B cell (primary cell): ENCODE measurements around the gene AIRE. TPM values are rescaled to one million over a fixed set of nuclear protein-coding genes. Genes with fewer than 3 reads are reported as not detected.

Source experiments
- ATAC-seq: fragments of 200-7000 bp; cut with Tn5 transposase; one replicate; pipeline ENCODE4 v1.10.0; 2021; ENCODE audit warnings: low read depth, mild to moderate bottlenecking, moderate number of reproducible peaks, moderate library complexity
- CTCF ChIA-PET: fragments of 350-600 bp; sonication (Branson Sonifier 250); formaldehyde crosslinking; loops from one replicate; lab custom pipeline; 2021; ENCODE audit warnings: antibody characterized with exemption, inconsistent platforms; lab: Charles Lee
- POLR2A ChIA-PET: fragments of 350-600 bp; sonication (Branson Sonifier 250); formaldehyde crosslinking; loops from one replicate; lab custom pipeline; 2021; ENCODE audit warnings: antibody characterized with exemption; lab: Charles Lee
- DNase-seq: peaks from one replicate; pipeline ENCODE4 v3.0.0; 2013
- H2AFZ ChIP-seq: 2 replicates; pipeline ENCODE4 v1.6.1; 2012; ENCODE audit warnings: mild to moderate bottlenecking, low read depth, low read length; ENCODE audit not compliant: insufficient read depth, poor library complexity, severe bottlenecking
- H3K27ac ChIP-seq, 2 donors: 1 replicate in 1 of 2; 2 replicates in 1 of 2; pipeline ENCODE4 v1.5.1; 2012 to 2013; ENCODE audit warnings: low read length in 2 of 2, mild to moderate bottlenecking in 2 of 2, moderate library complexity in 1 of 2
- H3K27me3 ChIP-seq, 4 experiments: fragments of 200-600 bp in 1 of 4; sonication (generic) in 1 of 4; replicated peaks in 1 of 4; 1 replicate in 2 of 4; 2 replicates in 2 of 4; pipeline versions ENCODE4 v1.6.1 to v1.7.0; 2013 to 2016; ENCODE audit warnings: low read length in 3 of 4, mild to moderate bottlenecking in 2 of 4, mixed read lengths in 1 of 4, moderate library complexity in 1 of 4; ENCODE audit not compliant: insufficient read depth in 4 of 4, control insufficient read depth in 3 of 4; ENCODE audit errors: control extremely low read depth in 1 of 4
- H3K36me3 ChIP-seq, 2 experiments: replicated peaks in 1 of 2; 1 replicate in 1 of 2; 2 replicates in 1 of 2; pipeline versions ENCODE4 v1.6.1 to v1.7.1; 2013; ENCODE audit warnings: low read length in 1 of 2; ENCODE audit not compliant: insufficient read depth in 2 of 2, control insufficient read depth in 1 of 2; ENCODE audit errors: control extremely low read depth in 1 of 2, extremely low read depth in 1 of 2
- H3K4me1 ChIP-seq, 2 donors: fragments of 200-600 bp in 1 of 2; sonication (generic) in 1 of 2; 1 replicate in 1 of 2; 2 replicates in 1 of 2; pipeline versions ENCODE4 v1.5.1 to v1.6.1; 2013 to 2017; ENCODE audit warnings: low read length in 2 of 2; ENCODE audit not compliant: control insufficient read depth in 2 of 2, insufficient read depth in 2 of 2
- H3K4me2 ChIP-seq: replicated peaks from 2 replicates; pipeline ENCODE3; 2012; ENCODE audit warnings: mild to moderate bottlenecking, low read depth, low read length; ENCODE audit not compliant: poor library complexity, severe bottlenecking
- H3K4me3 ChIP-seq, 5 experiments: fragments of 200-600 bp in 1 of 5; sonication (generic) in 1 of 5; 1 replicate in 3 of 5; 2 replicates in 2 of 5; pipeline versions ENCODE4 v1.5.1 to v1.7.0; 2011 to 2016; ENCODE audit warnings: low read length in 4 of 5, mild to moderate bottlenecking in 4 of 5, low read depth in 2 of 5, control low read depth in 1 of 5, moderate library complexity in 1 of 5; ENCODE audit not compliant: insufficient read depth in 1 of 5; ENCODE audit errors: control extremely low read depth in 1 of 5, extremely low read depth in 1 of 5
- H3K79me2 ChIP-seq: fragments of 200-600 bp; sonication (generic); one replicate; pipeline ENCODE4 v1.6.0; 2016; ENCODE audit warnings: low read length; ENCODE audit not compliant: control insufficient read depth, insufficient read depth
- H3K9ac ChIP-seq: fragments of 200-600 bp; sonication (generic); 2 replicates; pipeline ENCODE4 v1.6.1; 2017; ENCODE audit warnings: mild to moderate bottlenecking, low read length, moderate library complexity
- H3K9me3 ChIP-seq, 3 donors: one replicate each; pipeline versions ENCODE4 v1.6.1 to v1.7.1; 2013; ENCODE audit warnings: low read length in 2 of 3; ENCODE audit not compliant: control insufficient read depth in 2 of 3, insufficient read depth in 1 of 3; ENCODE audit errors: control extremely low read depth in 1 of 3
- H4K20me1 ChIP-seq: 2 replicates; pipeline ENCODE4 v1.6.0; 2012; ENCODE audit warnings: mild to moderate bottlenecking, low read length; ENCODE audit not compliant: insufficient read depth, control insufficient read depth, poor library complexity, severe bottlenecking
- H3K27ac Mint-ChIP-seq: one replicate; pipeline ENCODE4 v1.8.0; 2021; ENCODE audit warnings: mixed read lengths
- H3K27me3 Mint-ChIP-seq: one replicate; pipeline ENCODE4 v1.8.0; 2021; ENCODE audit warnings: mixed read lengths
- H3K4me1 Mint-ChIP-seq: one replicate; pipeline ENCODE4 v1.8.0; 2021; ENCODE audit warnings: mixed read lengths
- H3K4me3 Mint-ChIP-seq: one replicate; pipeline ENCODE4 v1.8.0; 2021; ENCODE audit warnings: mixed read lengths
- H3K9me3 Mint-ChIP-seq: one replicate; pipeline ENCODE4 v1.8.0; 2022; ENCODE audit warnings: mixed read lengths; ENCODE audit not compliant: insufficient read depth
- CTCF ChIP-seq: fragments of 200-600 bp; IDR thresholded peaks from one replicate; pipeline ENCODE4 v1.8.0; 2022; ENCODE audit warnings: antibody characterized with exemption, mild to moderate bottlenecking
- EZH2 ChIP-seq: IDR thresholded peaks from 2 replicates; pipeline ENCODE4 v1.6.1; 2012; ENCODE audit warnings: borderline replicate concordance, low read depth, mild to moderate bottlenecking, moderate library complexity, low read length; ENCODE audit not compliant: insufficient read depth, poor library complexity, severe bottlenecking
- WGBS: methylation state at CpG from one replicate; pipeline ENCODE4 v1.1.5; 2013; ENCODE audit warnings: missing lambda C conversion rate; ENCODE audit not compliant: insufficient coverage; 5-methylcytosine and 5-hydroxymethylcytosine counted together
- intact Hi-C: fragments of 100-400 bp; cut with micrococcal nuclease; formaldehyde crosslinking; loops from one replicate; pipeline ENCODE4 v1.10.0; 2022
- polyA plus RNA-seq: library from polyadenylated mRNA; depleted of rRNA; stranded (reverse); fragments of >200 nt; gene quantifications from 2 replicates; pipeline ENCODE4 v1.2.3, GENCODE V29; 2012
- total RNA-seq, 2 donors: library from RNA; stranded (reverse); fragments of 120-200 nt in 1 of 2; gene quantifications; 1 replicate in 1 of 2; 2 replicates in 1 of 2; pipeline versions ENCODE4 v1.2.3 to v1.2.4, GENCODE V29; 2013 to 2022

AIRE gene
- total and polyA plus RNA-seq, 2 donors (not counting 1 experiment from before 2014, with no cell fraction given), result 0.37 TPM; not detected in 1

- Histone ChIP-seq H3K4me2 (no peak overlapping the region), H3K27me3 (no peaks in the 10 kb centered on the region), H3K79me2 (no peaks in the 10 kb centered on the region), H3K4me1 (no peaks in the 10 kb centered on the region), H3K9ac (no peak overlapping the region), H2AFZ (no peak overlapping the region), H3K4me3 (no peak overlapping the region), H4K20me1 (no peaks in the 10 kb centered on the region), H3K27ac (no peak overlapping the region), H3K36me3 (no peaks in the 10 kb centered on the region), H3K9me3 (no peaks in the 10 kb centered on the region)
- Mint-ChIP-seq H3K4me3 (no peak overlapping the region), H3K9me3 (no peaks in the 10 kb centered on the region), H3K4me1 (peaks cover 1% of the 10 kb centered on the region), H3K27me3 (no peaks in the 10 kb centered on the region), H3K27ac (no peak overlapping the region)
- POLR2A ChIA-PET, result no interaction called here
- ATAC-seq, result no peak
- TF ChIP-seq EZH2, result no peak
- no peak for TF ChIP-seq CTCF
- CTCF ChIA-PET, result interaction anchor here (1.0 kb wide), 1 partner anchor 25 kb away, joined by 3 read pairs; no protein-coding TSS in a partner anchor
- DNase-seq, result no peak
- intact Hi-C loops, result no loop called here
- 84% methylated on average over 7 of the region's 7 CpGs for WGBS
Observed at GRCh38 chr21:44273046-44273445, 12.6 kb upstream of the AIRE start.

GRCh38 chr21:44275041-44275440 is 10.6 kb upstream of the AIRE start:
- ATAC-seq, result no peak
- Mint-ChIP-seq H3K4me1 (no peaks in the 10 kb centered on the region), H3K9me3 (no peaks in the 10 kb centered on the region), H3K27me3 (no peaks in the 10 kb centered on the region), H3K4me3 (no peak overlapping the region), H3K27ac (no peak overlapping the region)
- Histone ChIP-seq H3K9me3 (no peaks in the 10 kb centered on the region), H3K79me2 (no peaks in the 10 kb centered on the region), H3K4me2 (no peak overlapping the region), H3K9ac (no peak overlapping the region), H3K4me3 (no peak overlapping the region), H3K4me1 (no peaks in the 10 kb centered on the region), H4K20me1 (no peaks in the 10 kb centered on the region), H3K36me3 (no peaks in the 10 kb centered on the region), H2AFZ (no peak overlapping the region), H3K27me3 (peaks cover 0 to 6% (median 0%) of the 10 kb centered on the region in 4 experiments), H3K27ac (no peak overlapping the region)
- no peak for TF ChIP-seq EZH2
- no peak for TF ChIP-seq CTCF
- ChIA-PET CTCF (no interaction called here), POLR2A (interaction anchor here (1.0 kb wide), 1 partner anchor 21 kb away, joined by 3 read pairs; no protein-coding TSS in a partner anchor)
- no peak for DNase-seq
- intact Hi-C loops, result no loop called here
- WGBS, result 90% methylated on average over 3 of the region's 5 CpGs
